Measurements from ENCODE around the gene FRMD4A. TPM values are rescaled to one million over a fixed set of nuclear protein-coding genes. Genes with fewer than 3 reads are reported as not detected.

Gene FRMD4A
- total and polyA plus RNA-seq, 2 of the 4 experiments (the other 2 are of a cell fraction), result 30.3 to 68.8 TPM

GRCh38 chr10:13707156-13707881 is 623.4 kb downstream of the FRMD4A start:
- ATAC-seq (ENCODE audit: low read depth) (peak; percentile 89), DNase-seq (peak; percentile 95)
- CTCF ChIA-PET, result interaction anchor here (0.6 to 1.5 kb wide), 3 partner anchors 11 to 94 kb away, joined by 3 read pairs; no protein-coding TSS in a partner anchor
- Histone ChIP-seq H4K5ac (ENCODE audit: low read depth, low read length) (peak overlapping the region; percentile 54), H3K23ac (ENCODE audit: low read depth, low read length) (peak overlapping the region; percentile 96), H3K4me2 (ENCODE audit: low read depth, low read length) (peak overlapping the region; percentile 58), H2BK120ac (ENCODE audit: low read depth, low read length) (peak overlapping the region; percentile 80), H3K36me3 (ENCODE audit: control insufficient read depth, insufficient read depth, low read length) (no peaks in the 10 kb centered on the region), H2AFZ (replicated peaks; ENCODE audit: low read length, poor library complexity) (peak overlapping the region; percentile 86), H3K9me3 (ENCODE audit: control insufficient read depth, insufficient read depth, low read length) (no peaks in the 10 kb centered on the region), H4K20me1 (ENCODE audit: insufficient read depth, low read length) (0 out of 2 replicates have a peak, but pooled peaks cover 4% of the 10 kb centered on the region), H3K4me1 (ENCODE audit: control insufficient read depth, insufficient read depth, low read length) (peaks cover 22% of the 10 kb centered on the region), H3K56ac (ENCODE audit: extremely low read depth, insufficient read depth, low read length) (peak overlapping the region; percentile 94), H3K14ac (replicated peaks; ENCODE audit: low read depth, low read length) (peak overlapping the region; percentile 98), H2BK20ac (ENCODE audit: low read depth, low read length) (peak overlapping the region; percentile 76), H3K4me3 (ENCODE audit: insufficient read depth, low read depth, low read length) (peak overlapping the region; percentile 57), H3K9ac (ENCODE audit: low read depth, low read length) (peak overlapping the region; percentile 83), H3K27me3 (ENCODE audit: control insufficient read depth, insufficient read depth, low read length) (no peaks in the 10 kb centered on the region), H3K9me1 (ENCODE audit: insufficient read depth, low read length) (peaks cover 20% of the 10 kb centered on the region; the same call in 1 of the 2 replicates), H3K4ac (ENCODE audit: low read depth, low read length) (peak overlapping the region; percentile 90), H2BK5ac (ENCODE audit: low read depth, low read length, poor library complexity, severe bottlenecking) (peak overlapping the region; percentile 87), H2AK5ac (ENCODE audit: low read depth, low read length) (peak overlapping the region; percentile 93), H3K18ac (ENCODE audit: low read depth, low read length) (peak overlapping the region; percentile 58), H4K91ac (ENCODE audit: insufficient read depth, low read depth, low read length) (peak overlapping the region; percentile 88), H4K8ac (ENCODE audit: low read depth in 2 of 2, low read length in 2 of 2) (peak overlapping the region; percentile 57 to 92), H3K79me1 (ENCODE audit: low read depth in 1 of 2, low read length in 2 of 2) (peaks cover 16 to 90% of the 10 kb centered on the region in 2 experiments), H3K27ac (ENCODE audit: insufficient read depth, low read length) (peak overlapping the region; percentile 85), H2BK15ac (ENCODE audit: low read depth, low read length) (peak overlapping the region; percentile 66; the same call in 2 of the 3 replicates), H2AK9ac (replicated peaks; ENCODE audit: low read depth, low read length, poor library complexity) (peak overlapping the region; percentile 90)
- intact Hi-C loops (cut with micrococcal nuclease), result loop anchor here (2.0 to 5.0 kb wide), 2 partner anchors 45 to 71 kb away; no protein-coding TSS in a partner anchor
- BruUV-seq (replicated peaks), result no TSS peak
- dilution Hi-C loops (cut with HindIII; ENCODE audit: low sequenced_read_pairs, unreplicated experiment), result no loop called here
- TF ChIP-seq POLR2A (IDR thresholded peaks at IDR 0.05; ENCODE audit: low read depth, low read length), result peak; percentile 17; the same call in 1 of the 2 replicates
- TF ChIP-seq SMC3 (IDR thresholded peaks at IDR 0.05; ENCODE audit: low read depth, low read length), result peak; percentile 4; the same call in 1 of the 2 replicates
- TF ChIP-seq MXI1 (IDR thresholded peaks at IDR 0.05; ENCODE audit: borderline replicate concordance, low read depth, low read length), result peak; percentile 99
- no peak for TF ChIP-seq NFE2L2 (IDR thresholded peaks at IDR 0.05; ENCODE audit: low read depth, low read length)
- TF ChIP-seq MAZ (IDR thresholded peaks at IDR 0.05; ENCODE audit: borderline replicate concordance, low read depth, low read length), result peak; percentile 66
- peak; percentile 20; the same call in 1 of the 2 replicates for TF ChIP-seq RAD21 (IDR thresholded peaks at IDR 0.05; ENCODE audit: low read length)
- in situ Hi-C loops (cut with MboI; ENCODE audit: low sequenced_read_pairs), result no loop called here
- POLR2A ChIA-PET (ENCODE audit: unreplicated experiment), result interaction anchor here (0.6 to 1.2 kb wide), 6 partner anchors 9 to 364 kb away, joined by 3 to 5 read pairs (median 3); no protein-coding TSS in a partner anchor
- WGBS, 2 experiments (ENCODE audit: extremely low coverage in 2 of 2, insufficient read length in 1 of 2), result 0% methylated on average over 1 of the region's 26 CpGs; no CpG with 5 or more reads in 1 of the 2 experiments

All from IMR-90 (cell line).